NCI-H510A treated with DMSO at 0.1 percent for 48 hours (cell line): ENCODE data around the gene ZNF12.

Source experiments
- DNase-seq: peaks from one replicate; lab custom pipeline; 2025; lab: John Stamatoyannopoulos, UW

Gene ZNF12

GRCh38 chr7:6647541-6647940 lies 59.2 kb downstream of the ZNF12 start:
- no peak for DNase-seq

- no peak for DNase-seq
These were observed 59.7 kb downstream of the ZNF12 start for GRCh38 chr7:6647080-6647479.

GRCh38 chr7:6646465-6646864 lies 60.3 kb downstream of the ZNF12 start:
- no peak for DNase-seq

- no peak for DNase-seq
These were observed 62.0 kb downstream of the ZNF12 start for GRCh38 chr7:6644728-6645127.

GRCh38 chr7:6643915-6644625 lies 62.7 kb downstream of the ZNF12 start:
- DNase-seq = no peak

- DNase-seq = no peak
These were observed 63.7 kb downstream of the ZNF12 start for GRCh38 chr7:6642861-6643640.

GRCh38 chr7:6642239-6642839 lies 64.4 kb downstream of the ZNF12 start:
- DNase-seq = no peak

- no peak for DNase-seq
These were observed 65.3 kb downstream of the ZNF12 start for GRCh38 chr7:6641305-6642035.

GRCh38 chr7:6640246-6640721 lies 66.5 kb downstream of the ZNF12 start:
- no peak for DNase-seq

GRCh38 chr7:6639627-6640026 lies 67.1 kb downstream of the ZNF12 start:
- no peak for DNase-seq

- DNase-seq = no peak
These were observed 67.7 kb downstream of the ZNF12 start for GRCh38 chr7:6639032-6639431.
